NCI-H748 treated with DMSO at 0.1 percent for 48 hours (cell line): ENCODE results near the gene PKNOX2.

Experiments
- DNase-seq: peaks from one replicate; lab custom pipeline; 2025; lab: John Stamatoyannopoulos, UW

PKNOX2 gene

DNA sequence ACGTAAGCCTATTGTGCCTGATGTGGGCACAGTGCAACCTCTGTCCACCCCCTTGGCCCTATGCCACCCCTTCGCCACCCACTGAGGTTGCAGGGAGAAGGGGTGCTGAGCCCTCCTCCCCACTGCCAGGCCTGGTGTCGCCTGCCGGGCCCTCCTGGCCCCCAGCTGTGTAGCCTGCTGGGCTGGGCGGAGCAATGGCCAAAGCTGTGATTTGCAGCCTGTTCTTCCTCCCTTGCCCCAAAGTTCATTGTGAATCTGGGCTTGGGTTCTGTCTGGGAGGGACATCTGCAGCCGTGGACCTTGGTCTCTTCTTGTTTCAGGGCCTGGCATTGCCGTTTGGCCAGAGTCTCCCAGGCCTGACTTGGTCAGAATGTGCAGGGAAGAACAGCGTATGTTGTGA, 121.9 kb downstream of the PKNOX2 start:
- no peak for DNase-seq

DNA sequence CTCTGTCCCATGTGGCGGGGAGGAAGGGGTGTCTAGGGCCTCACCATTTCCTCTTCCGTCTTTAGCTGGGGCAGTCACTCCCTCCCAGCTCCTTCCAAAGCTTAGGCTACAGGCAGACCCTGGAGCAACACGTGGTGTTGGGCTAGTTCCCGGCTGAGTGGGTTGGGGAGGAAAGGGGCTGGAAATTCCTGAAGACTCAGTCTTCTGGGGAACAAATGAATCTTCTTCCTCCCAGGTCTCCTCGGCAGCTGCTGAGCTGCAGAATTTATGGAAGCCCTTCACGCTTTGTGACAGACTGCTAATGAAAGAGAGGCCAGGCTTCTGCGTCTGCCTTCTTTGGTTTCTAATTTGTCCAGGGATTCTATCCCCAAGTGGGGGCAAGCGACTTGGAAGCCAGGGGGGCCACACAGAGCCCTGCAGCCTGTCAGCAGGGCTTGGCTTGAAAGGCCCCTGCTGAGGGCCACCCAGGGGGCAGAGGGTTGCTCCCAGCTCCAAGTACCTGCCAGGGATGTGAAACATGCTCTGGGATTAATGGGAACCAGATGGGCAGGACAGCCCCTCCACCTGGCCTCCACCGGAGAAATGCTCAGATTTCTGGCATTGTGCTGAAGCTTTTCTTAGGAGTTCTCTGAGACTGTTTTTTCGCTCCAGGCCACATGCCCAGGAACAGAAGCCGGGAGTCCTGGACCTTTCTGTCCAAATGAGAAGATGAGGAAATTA, 123.1 kb downstream of the PKNOX2 start:
- DNase-seq = no peak

GRCh38 chr11:125289419-125290098, 125.0 kb downstream of the PKNOX2 start:
- DNase-seq = no peak

DNA sequence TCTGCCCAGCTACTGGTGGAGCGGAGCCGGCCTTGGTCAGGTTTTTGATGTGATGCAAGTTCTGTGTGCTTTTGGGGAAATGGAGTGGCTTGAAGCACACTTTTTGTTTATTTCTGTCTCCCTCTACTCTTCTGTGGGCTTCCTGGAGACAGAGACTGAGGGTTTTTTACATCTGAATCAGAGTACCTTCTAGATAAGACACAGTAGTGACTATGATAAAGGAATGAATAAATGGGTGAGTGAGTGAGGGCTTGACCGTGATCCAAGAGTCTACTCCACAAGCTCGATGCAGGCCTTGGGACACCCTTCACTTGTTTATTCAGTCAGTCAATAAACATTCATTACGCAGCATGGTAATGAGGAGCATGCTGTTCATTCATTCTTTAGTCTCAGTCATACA, 125.7 kb downstream of the PKNOX2 start:
- DNase-seq = no peak

GRCh38 chr11:125292100-125292499, 127.5 kb downstream of the PKNOX2 start:
- DNase-seq = no peak

GRCh38 chr11:125293596-125293995, 129.0 kb downstream of the PKNOX2 start:
- DNase-seq = no peak

GRCh38 chr11:125295931-125296330, 131.4 kb downstream of the PKNOX2 start:
- no peak for DNase-seq

GRCh38 chr11:125297346-125297915, 132.9 kb downstream of the PKNOX2 start:
- no peak for DNase-seq

DNA sequence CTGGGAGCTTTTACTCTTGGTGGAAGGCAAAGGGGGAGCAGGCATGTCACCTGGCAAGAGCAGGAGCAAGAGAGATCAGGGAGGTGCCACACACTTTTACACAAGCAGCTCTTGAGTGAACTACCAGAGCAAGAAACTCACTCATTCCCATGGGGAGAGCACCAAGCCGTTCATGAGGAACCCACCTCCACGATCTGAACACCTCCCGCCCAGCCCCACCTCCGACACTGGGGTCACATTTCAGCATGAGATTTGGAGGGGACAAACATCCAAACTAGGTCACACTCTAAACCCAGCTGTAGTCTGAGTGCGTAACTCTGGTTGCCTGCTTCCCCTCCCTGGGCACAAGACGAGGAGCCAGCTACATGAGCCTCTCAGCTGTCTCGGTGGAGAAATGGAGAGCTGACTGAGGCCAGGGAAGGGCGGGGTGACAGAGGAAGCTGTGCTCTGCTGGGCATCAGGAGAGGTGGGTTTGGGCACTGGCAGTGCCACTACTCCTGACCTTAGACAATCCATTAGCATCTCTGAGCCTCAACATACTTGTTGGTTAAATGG, 134.6 kb downstream of the PKNOX2 start:
- no peak for DNase-seq

GRCh38 chr11:125299821-125300220, 135.3 kb downstream of the PKNOX2 start:
- no peak for DNase-seq

GRCh38 chr11:125300791-125301218, 136.3 kb downstream of the PKNOX2 start:
- no peak for DNase-seq

DNA sequence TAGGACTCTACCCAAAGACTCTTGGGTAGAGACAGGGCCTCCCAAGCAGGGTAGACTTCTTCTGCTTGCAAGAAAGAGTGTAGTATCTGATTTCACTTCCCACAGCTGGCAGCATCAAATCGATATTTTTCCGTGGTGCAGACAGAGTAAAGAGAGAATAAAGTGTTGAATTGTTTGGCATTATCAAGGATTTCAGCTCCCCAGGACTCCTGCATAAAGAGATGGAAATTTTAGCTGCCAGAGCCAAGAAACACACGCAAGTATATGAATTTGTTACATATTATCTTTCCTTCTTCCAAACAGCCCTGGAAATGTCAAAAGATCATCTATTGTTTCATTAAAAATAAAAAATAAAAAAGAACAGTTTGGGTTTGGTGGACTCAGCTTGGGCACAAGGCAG, 136.8 kb downstream of the PKNOX2 start:
- DNase-seq = no peak

GRCh38 chr11:125303186-125303585, 138.6 kb downstream of the PKNOX2 start:
- DNase-seq = no peak

DNA sequence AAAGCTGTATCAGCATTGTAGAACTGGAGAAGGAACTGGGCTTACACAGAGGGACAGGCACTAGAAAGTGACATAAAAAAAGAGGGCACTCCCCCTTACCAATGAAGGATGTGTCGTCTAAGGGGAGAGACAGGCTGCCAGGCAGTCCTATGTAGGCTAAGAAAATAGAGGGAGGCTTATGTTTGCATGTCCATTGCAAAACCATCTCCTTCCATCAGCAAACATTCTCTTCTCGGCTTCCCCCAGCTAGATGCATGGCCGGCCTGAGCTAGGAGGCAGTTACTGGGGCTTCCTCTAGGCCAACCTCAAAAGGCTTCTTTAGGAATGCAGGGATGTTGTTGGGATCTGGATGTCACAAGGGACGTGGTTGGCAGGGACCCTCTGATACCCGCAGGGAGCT, 139.1 kb downstream of the PKNOX2 start:
- DNase-seq = no peak

DNA sequence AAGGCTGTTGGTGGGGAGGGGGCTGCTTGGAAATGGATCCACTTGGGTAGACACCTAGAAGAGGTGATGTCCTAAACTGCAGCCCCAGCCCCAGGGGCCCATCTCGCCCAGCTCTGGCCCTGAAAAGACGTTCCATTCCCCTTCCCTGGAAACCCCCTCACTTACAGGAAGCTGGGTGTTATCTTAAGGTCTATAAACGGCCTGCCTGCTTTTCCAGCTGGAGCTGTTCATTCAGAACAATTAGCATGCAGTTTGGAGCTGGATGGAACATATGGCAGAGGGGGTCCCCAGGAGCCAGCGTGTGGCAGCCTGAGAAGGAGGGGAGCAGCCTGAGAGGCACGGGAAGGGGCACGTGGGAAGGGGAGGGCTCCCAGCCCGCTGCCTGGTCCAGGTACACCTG, 139.6 kb downstream of the PKNOX2 start:
- no peak for DNase-seq

DNA sequence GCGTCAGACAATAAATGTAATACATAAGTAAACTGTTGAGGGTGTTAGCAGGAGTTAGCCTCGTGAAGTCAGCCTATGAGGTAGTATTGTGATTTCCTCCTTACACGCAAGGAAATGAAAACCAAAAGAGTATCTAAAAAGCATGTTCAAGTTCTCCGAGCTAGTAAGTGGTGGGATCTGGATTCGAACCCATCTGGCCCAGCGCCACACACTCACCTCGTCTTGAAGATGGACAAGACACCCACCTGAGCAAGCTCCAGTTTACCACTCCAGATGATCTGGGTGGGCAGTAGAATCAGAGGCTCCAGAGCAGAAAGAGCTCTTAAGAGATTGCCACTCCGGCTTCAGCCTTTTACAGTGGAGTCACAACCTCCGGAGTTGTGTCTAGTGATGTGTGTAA, 140.3 kb downstream of the PKNOX2 start:
- DNase-seq = no peak

DNA sequence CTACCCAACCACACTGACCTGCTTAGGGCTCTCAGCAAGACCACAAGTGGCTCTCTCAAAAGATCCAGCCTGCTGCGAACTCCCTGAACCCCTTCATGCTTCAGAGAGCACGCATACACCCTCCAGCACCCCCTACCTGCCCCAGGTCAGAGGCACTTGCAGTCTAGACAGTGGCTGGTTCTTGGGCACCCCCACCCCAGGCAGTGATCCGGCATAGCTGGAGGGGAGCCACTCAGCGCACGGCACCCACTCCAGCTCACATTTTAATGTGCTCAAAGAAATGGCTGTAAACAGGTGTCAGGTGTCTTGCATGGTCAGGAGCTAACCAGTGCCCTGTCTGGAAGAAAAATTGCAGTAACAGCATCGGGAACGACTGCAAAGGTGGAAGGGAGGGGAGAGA, 140.8 kb downstream of the PKNOX2 start:
- no peak for DNase-seq

- no peak for DNase-seq
Observed at GRCh38 chr11:125306476-125306875, 141.9 kb downstream of the PKNOX2 start.

DNA sequence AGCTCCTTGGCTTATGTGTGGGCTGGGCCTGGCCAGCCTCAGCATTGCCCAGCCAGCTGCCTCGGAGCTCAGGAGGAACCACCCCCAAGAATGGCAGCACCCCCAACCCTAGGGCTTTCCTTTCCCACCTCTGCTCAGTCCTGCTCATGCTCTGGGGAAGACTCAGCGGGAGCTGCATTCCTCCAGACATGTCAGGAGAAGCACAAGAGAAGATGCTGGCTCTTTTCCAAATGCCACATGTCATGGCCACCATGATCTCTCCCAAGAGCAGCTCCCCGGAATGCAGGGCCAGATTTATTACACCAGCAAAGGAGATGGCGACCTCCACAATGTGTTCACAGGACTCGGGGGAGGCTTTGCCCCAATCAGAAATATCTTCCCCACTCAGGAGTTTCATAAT, 143.7 kb downstream of the PKNOX2 start:
- DNase-seq = no peak

GRCh38 chr11:125312391-125312790, 147.8 kb downstream of the PKNOX2 start:
- DNase-seq = no peak

DNA sequence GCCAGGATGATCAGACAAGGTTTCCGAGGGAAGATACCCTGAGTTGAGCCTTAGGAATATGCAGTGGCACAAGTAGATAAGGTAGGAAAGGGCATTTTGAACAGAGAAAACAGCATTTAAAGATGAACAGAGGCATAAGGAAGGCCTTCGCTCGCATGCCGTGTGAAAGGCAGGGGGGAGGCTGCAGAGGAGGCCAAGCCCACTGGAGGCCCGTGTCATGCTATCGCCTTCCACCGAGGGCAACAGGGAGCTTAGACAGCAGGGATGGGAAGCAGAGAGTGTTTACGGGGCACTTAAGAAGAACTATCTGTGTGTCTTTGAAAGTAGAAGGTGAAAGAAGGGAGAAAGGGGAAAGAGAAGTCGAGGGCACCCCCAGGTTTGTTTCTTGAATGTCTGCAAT, 148.3 kb downstream of the PKNOX2 start:
- no peak for DNase-seq

DNA sequence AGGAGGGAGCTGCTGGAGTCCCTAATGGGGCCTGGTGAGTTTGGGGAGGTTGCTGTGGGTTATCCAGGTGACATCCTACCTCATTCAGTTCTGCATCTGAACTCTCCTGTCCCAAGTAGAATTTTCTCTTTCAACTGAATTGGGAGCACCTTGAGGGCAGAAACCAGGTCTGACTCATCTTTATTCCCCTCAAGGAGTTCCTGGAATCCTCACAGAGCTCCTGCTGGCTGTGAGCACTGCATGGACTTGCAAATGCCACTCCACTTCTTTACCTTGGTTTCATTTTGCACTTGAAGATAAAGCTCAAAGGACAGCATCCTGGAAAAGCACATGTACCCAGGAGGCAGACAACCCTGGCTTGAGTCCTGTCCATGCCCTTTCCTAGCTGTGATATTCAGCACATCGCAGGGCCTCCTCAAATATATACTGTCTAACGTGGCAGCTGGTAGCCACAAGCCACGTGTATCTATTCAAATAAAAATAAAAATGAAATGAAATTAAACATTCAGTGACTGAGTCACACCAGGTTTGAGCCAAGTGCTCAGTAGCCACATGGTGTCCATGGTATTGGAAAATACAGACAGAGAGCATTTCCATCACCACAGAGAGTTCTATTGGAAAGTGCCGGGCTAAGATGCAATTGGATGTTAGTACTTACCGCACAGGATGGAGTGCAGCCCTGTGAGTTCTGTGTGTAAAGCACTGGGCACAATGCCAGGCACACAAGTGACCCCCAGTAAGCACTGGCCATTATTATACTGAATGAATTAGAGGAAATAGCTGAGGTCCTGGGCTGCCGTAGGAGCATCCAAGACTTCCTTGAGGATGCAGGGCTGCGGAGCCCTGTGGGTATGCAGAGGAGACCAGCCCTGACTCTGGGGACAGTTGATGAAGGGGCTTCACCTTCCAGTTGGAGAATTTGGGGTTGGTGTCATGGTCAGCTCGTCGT, 149.0 kb downstream of the PKNOX2 start:
- no peak for DNase-seq
